GM12874 (cell line): ENCODE data around the gene GAPDHS.

Experiments
- TF ChIP-seq, protein P1 (sequence below): IDR thresholded peaks from 2 replicates; pipeline ENCODE4 v1.5.1; 2011; ENCODE audit warnings: low read depth, mild to moderate bottlenecking, control low read depth, low read length, moderate library complexity; ENCODE audit not compliant: insufficient read depth

Gene GAPDHS

DNA sequence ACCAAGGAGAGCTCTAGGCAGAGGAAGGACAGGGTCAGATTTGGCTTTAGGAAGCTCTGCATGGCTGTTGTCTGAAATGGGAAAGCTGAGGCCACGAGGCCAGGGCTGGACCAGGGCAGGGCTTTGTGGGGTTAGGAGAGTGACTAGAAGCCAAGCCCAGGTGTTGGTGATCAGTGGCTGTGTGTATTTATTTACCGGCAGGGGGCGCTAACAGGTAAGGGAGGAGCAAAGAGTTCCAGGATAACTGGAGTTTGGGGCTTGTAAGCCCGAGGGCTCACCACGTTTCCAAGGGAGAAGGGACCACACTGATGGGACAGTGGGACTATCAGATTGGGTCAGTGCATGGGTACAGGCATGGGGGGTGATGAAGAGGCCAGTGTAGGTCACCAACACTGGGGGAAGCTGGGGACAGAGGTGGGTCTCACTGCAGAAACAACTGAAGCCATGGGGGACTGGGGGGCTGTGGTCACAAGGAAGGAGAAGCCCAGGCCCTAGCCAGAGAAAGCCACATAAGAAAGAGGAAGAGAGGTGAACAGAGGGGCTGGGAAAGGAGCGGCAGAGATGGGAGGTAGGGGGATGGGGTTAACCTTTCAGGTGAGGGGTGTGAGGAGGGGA is 16.0 kb downstream of the GAPDHS start:
- TF ChIP-seq, protein P1, sequence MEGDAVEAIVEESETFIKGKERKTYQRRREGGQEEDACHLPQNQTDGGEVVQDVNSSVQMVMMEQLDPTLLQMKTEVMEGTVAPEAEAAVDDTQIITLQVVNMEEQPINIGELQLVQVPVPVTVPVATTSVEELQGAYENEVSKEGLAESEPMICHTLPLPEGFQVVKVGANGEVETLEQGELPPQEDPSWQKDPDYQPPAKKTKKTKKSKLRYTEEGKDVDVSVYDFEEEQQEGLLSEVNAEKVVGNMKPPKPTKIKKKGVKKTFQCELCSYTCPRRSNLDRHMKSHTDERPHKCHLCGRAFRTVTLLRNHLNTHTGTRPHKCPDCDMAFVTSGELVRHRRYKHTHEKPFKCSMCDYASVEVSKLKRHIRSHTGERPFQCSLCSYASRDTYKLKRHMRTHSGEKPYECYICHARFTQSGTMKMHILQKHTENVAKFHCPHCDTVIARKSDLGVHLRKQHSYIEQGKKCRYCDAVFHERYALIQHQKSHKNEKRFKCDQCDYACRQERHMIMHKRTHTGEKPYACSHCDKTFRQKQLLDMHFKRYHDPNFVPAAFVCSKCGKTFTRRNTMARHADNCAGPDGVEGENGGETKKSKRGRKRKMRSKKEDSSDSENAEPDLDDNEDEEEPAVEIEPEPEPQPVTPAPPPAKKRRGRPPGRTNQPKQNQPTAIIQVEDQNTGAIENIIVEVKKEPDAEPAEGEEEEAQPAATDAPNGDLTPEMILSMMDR = peak; percentile 75

DNA sequence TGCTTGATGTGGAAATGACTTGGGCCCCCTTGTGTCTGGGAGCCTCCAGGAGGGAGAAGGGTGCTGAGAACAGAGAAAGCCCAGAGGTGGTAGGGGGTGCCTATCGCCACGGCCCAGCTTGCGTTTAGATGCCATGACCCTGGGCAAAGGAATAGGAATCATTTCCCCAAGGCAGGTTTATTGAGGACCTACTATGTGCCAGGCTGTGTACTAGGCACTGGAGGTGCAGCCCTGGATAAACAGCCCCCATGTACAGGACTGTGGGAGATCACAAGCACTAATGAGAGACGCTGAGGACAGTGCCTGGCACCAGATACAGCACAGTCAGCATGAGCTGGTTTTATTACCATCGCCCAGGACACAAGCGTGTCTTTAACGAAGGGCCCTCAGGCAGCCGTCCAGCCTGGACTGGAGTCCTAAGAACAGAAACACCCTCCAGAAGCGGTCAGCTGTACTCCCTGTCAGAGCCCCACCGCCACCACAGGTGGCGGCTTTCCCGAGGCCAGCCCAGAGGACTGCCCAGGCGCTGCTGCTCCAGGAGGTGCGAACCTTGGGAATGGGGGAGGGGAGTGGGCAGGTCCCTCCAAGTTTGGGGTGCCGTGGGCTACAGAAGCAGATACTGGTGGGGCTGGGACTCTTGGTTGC is 16.7 kb downstream of the GAPDHS start:
- TF ChIP-seq, protein P1 = no peak

DNA sequence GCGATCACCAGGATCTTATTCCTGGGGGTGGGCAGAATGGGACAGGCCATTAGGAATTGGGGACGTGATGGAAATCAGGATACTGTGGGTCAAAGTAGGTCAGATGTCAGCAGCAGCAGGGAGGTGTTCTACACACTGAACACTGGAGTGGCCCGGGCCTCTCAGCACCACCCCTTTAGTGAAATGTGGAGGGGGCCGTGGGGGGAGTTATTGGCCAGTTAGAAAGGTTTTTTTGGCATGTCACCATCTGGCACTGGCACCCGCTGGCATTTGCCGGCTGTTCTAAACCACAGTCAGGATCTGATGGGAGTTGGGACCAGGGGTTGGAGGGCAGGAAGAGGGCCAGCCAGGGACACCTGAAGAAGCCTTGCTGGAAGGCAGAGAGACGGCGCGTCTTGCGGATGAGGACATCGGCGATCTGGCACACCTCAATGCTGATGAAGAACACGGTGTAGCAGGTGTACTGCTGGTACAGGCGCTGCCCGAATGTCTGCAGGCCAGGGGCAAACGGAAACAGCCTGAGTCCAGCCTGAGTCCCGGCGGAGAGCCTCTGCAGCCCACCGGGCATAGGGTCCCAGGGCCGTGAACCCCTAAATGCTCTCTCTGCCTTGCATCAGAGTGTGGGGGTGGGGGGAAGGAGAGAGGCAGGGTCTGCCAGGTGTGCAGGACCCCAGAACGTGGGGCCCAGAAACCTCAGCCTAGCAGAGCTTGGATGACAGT is 18.0 kb downstream of the GAPDHS start:
- TF ChIP-seq, protein P1 = no peak

DNA sequence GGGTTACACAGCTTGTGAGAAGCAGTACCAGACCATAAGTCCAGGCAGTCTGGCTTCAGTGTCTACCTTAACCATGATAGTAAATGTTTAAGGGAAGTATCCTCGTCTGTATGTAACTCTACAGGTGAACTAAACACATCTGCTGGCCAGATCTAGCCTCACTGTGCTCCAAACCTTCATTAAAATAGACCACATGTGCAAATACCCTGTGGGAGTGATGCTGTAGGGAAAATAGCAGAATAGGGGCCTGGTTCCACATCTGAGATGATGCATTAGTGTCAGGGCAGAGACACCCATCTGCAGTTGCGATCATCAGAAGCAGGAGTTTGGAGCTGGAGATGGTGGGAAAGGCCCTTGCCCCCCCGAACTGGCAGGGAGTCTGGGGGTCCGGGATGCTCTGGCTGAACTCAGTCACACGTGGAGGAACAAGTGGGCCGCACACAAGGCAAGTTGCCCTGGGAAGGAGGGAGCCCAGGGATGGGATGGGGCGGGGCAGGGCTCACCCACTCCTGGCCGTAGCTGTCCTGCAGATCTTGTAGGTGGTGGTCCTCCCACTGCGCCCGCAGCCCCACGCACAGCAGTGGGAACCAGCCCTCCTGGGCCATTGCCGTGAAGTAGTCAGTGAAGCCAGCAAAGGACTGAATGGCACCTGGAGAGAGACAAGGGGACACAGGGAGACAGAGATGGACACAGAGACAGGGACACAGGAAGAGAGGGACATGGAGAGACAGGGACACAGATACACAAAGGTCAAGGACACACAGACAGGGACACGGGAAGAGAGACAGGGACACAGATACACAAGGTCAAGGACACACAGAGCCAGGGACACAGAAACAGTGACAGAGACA is 19.5 kb downstream of the GAPDHS start:
- TF ChIP-seq, protein P1 = no peak

DNA sequence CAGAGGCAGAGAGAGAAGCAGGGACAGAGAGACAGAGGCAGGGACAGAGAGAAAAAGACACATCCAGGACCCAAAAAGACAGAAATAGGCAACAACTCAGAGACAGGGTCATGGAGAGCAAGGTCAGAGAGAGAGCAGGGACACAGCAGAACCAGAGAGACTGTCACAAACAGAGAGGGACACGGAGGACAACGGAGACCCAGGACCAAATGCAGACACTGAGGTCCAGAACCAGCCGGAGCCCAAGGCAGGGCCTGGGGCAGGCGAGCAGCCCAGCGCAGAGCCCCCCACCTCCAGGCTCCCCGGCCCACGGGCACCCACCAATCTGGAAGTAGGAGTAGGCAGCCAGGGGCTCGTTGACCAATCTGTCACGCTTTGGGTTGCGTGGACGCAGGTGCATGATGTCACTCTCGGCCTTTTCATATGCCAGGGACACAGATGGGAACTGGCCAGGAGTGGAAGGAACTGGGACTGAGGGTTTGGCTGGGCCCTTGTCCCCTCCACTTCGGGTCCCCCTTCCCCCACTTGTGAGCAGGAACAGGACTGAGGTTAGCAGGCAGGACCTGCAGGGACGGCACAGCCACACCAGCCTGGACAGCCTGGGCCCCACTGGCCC is 20.2 kb downstream of the GAPDHS start:
- TF ChIP-seq, protein P1 = no peak

DNA sequence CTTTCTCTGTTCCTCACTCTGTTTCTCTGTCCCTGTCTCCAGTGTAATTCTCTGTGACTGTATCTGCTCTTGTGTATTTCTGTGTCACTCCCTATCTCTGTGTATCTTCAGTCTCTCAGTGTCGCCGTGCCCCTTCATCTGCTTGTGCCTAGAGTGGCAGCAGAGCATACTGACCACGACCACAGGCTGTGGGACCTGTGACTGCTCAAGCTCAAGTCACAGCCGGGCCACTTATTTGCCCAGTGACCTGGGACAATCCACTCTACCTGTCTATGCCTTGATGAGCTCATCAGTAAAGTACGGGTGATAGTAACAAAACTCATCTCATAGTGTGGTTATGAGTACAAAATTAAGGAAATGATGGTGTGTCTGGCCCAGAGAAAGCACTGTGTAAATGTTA is 20.8 kb downstream of the GAPDHS start:
- TF ChIP-seq, protein P1 = no peak
